Tibial nerve (tissue), 4 donors: ENCODE measurements around the gene DCDC2C. TPM values are rescaled to one million over a fixed set of nuclear protein-coding genes. Genes with fewer than 3 reads are reported as not detected.

Experiments used
- DNase-seq, 2 donors: peaks; one replicate each; pipeline ENCODE4 v3.0.0-alpha.2; 2019; ENCODE audit warnings: low spot score in 2 of 2
- H3K27ac ChIP-seq, 4 donors: fragments of 200-600 bp; sonication (generic) in 3 of 4; one replicate each; pipeline ENCODE4 v1.5.1; 2017 to 2019; ENCODE audit warnings: mild to moderate bottlenecking in 1 of 4
- H3K27me3 ChIP-seq, 2 donors: fragments of 200-600 bp; sonication (generic) in 1 of 2; one replicate each; pipeline versions ENCODE4 v1.5.1 to v1.6.0; 2017 to 2019
- H3K36me3 ChIP-seq, 3 donors: fragments of 200-600 bp; sonication (generic); one replicate each; pipeline ENCODE4 v1.5.1; 2018 to 2019
- H3K4me1 ChIP-seq, 4 donors: fragments of 200-600 bp; sonication (generic) in 3 of 4; one replicate each; pipeline ENCODE4 v1.5.1; 2017 to 2019
- H3K4me3 ChIP-seq, 4 donors: fragments of 200-600 bp; sonication (generic) in 3 of 4; one replicate each; pipeline ENCODE4 v1.5.1; 2017 to 2019; ENCODE audit warnings: mild to moderate bottlenecking in 1 of 4, moderate library complexity in 1 of 4
- H3K9me3 ChIP-seq, 4 donors: fragments of 200-600 bp; sonication (generic) in 3 of 4; one replicate each; pipeline ENCODE4 v1.5.1; 2017 to 2019
- CTCF ChIP-seq, 5 experiments: fragments of 200-600 bp in 3 of 5; fragments of 450-650 bp in 2 of 5; sonication (generic) in 3 of 5; IDR thresholded peaks; one replicate each; pipeline ENCODE4 v1.5.1; 2016 to 2019; ENCODE audit warnings: antibody characterized with exemption in 5 of 5, mild to moderate bottlenecking in 3 of 5, moderate library complexity in 2 of 5
- EP300 ChIP-seq, 2 donors: sonication (generic); formaldehyde crosslinking; IDR thresholded peaks; one replicate each; pipeline ENCODE4 v1.6.1; 2017; ENCODE audit warnings: antibody characterized with exemption in 2 of 2, mild to moderate bottlenecking in 1 of 2
- POLR2A ChIP-seq, 2 donors: fragments of 450-650 bp; IDR thresholded peaks; one replicate each; pipeline ENCODE4 v1.6.1; 2017; ENCODE audit warnings: antibody characterized with exemption in 2 of 2, mild to moderate bottlenecking in 2 of 2, moderate library complexity in 2 of 2
- WGBS, 2 donors: methylation state at CpG; one replicate each; pipeline ENCODE4 v1.1.5; 2018; 5-methylcytosine and 5-hydroxymethylcytosine counted together
- total RNA-seq, 4 donors: library from RNA; depleted of rRNA; stranded (reverse); fragments of >200 nt; gene quantifications; one replicate each; pipeline ENCODE4 v1.1.0, GENCODE V29; 2016

The DCDC2C gene
- total RNA-seq, 4 donors from 2014 or later = 2.9 to 22.3 (median 5.6) TPM

DNA sequence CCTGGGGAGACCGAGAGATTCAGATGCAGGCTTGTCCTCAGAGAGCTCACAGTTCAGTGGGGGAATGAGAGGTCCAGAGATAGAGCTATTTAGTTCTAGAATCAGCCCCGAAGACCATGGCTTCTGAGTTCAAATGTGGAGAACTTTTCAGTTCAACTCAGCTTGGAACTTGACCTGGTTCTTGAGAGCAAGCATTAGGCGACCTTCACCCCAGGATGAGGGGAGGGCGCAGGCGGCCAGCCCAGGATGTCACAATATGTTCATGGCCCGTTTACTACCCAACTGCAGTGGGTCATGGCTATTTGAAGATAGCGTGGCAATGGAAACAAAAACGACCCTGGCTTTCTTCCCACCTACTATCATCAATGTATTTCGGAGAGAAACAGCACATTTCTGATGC is 33.8 kb downstream of the DCDC2C start:
- 78 to 81% methylated on average over 9 of the region's 9 CpGs for WGBS, 2 donors
- TF ChIP-seq EP300 (IDR thresholded peaks at IDR 0.05) (no peak), CTCF (IDR thresholded peaks at IDR 0.05) (no peak), POLR2A (IDR thresholded peaks at IDR 0.05) (no peak)
- Histone ChIP-seq H3K36me3 (no peaks in the 10 kb centered on the region), H3K9me3 (no peaks in the 10 kb centered on the region), H3K27ac (no peak overlapping the region), H3K4me1 (peaks cover 0 to 10% (median 0%) of the 10 kb centered on the region in 4 donors), H3K4me3 (no peak overlapping the region), H3K27me3 (no peaks in the 10 kb centered on the region)
- DNase-seq = no peak

GRCh38 chr2:3738454-3738853 is 35.1 kb downstream of the DCDC2C start:
- Histone ChIP-seq H3K36me3 (no peaks in the 10 kb centered on the region), H3K27ac (no peak overlapping the region), H3K27me3 (no peaks in the 10 kb centered on the region), H3K4me1 (peaks cover 0 to 10% (median 0%) of the 10 kb centered on the region in 4 donors), H3K4me3 (no peak overlapping the region), H3K9me3 (no peaks in the 10 kb centered on the region)
- DNase-seq = no peak
- 41 to 58% methylated on average over 3 of the region's 3 CpGs for WGBS, 2 donors
- no peak for TF ChIP-seq CTCF (IDR thresholded peaks at IDR 0.05)
- no peak for TF ChIP-seq EP300 (IDR thresholded peaks at IDR 0.05)
- TF ChIP-seq POLR2A (IDR thresholded peaks at IDR 0.05) = no peak

DNA sequence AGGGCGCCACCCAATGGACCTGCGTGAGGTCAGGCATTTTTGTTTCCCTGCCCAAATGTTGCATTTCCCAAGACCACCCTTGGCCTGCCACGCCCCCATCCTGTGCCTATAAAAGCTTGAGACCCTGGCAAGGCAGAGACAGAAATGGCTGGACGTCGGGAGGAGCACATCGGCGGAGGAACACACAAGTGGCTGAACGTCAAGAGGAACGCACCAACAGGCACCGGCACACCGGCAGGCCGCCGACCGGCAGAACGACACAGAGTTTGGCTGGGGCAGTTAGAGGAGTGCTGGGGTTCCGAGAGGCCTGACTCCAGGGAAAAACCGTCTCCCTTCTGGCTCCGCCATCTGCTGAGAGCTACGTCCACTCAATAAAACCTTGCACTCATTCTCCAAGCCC is 35.9 kb downstream of the DCDC2C start:
- no peak for DNase-seq
- H3K36me3 ChIP-seq = no peaks in the 10 kb centered on the region
- no peaks in the 10 kb centered on the region for H3K27me3 ChIP-seq
- TF ChIP-seq EP300 (IDR thresholded peaks at IDR 0.05) = no peak
- no peaks in the 10 kb centered on the region for H3K9me3 ChIP-seq
- H3K4me1 ChIP-seq = peaks cover 0 to 10% (median 0%) of the 10 kb centered on the region in 4 donors
- no peak overlapping the region for H3K4me3 ChIP-seq
- no peak overlapping the region for H3K27ac ChIP-seq
- WGBS, 2 donors = 84 to 89% methylated on average over 19 of the region's 19 CpGs

GRCh38 chr2:3741396-3741795 is 38.0 kb downstream of the DCDC2C start:
- Histone ChIP-seq H3K27me3 (no peaks in the 10 kb centered on the region), H3K9me3 (no peaks in the 10 kb centered on the region), H3K36me3 (no peaks in the 10 kb centered on the region), H3K4me3 (no peak overlapping the region), H3K4me1 (peaks cover 0 to 10% (median 0%) of the 10 kb centered on the region in 4 donors), H3K27ac (no peak overlapping the region)
- WGBS, 2 donors = 64 to 74% methylated on average over 8 of the region's 8 CpGs
- DNase-seq = no peak
- TF ChIP-seq EP300 (IDR thresholded peaks at IDR 0.05) (no peak), CTCF (IDR thresholded peaks at IDR 0.05) (no peak), POLR2A (IDR thresholded peaks at IDR 0.05) (no peak)

DNA sequence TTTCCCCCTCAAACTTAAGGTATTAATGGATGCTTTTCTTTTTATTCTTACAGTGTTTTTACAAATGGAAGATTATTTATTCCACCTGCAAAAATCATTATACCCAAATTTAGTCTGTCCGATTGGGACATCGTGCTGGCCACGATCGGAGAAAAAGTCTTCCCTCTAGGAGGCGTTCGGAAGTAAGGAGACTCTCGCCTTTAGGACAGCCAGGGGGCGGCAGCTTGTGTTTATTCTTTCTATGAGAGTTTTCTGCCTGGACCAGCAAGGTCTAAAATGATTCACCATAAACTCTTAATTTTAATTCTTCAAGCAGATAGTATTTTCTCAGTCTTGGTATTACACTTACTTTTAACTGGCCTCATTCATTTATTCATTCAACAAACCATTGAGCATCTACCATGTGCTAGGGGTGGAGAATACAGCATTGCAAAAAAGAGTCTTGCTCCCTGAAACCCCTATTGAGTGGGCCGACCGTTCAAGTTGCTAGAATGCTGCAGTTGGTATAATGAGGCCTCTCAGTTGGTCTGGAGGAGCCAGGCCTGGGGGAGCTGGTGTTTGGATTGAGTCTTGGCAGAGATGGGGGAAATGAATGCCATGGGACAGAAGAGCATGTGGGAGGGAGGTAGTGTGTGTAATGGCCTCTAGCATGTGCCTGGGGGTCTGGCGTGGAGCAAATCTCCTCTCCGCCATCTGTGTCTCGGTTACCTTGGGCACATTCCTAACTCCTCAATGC is 38.7 kb downstream of the DCDC2C start:
- H3K9me3 ChIP-seq = no peaks in the 10 kb centered on the region

More for the DNA sequence above, 38.7 kb downstream of the DCDC2C start:
- 81 to 87% methylated on average over 13 of the region's 13 CpGs for WGBS, 2 donors
- H3K27ac ChIP-seq = no peak overlapping the region
- H3K4me1 ChIP-seq = peaks cover 0 to 10% (median 0%) of the 10 kb centered on the region in 4 donors
- no peaks in the 10 kb centered on the region for H3K27me3 ChIP-seq
- DNase-seq = no peak
- no peaks in the 10 kb centered on the region for H3K36me3 ChIP-seq
- no peak overlapping the region for H3K4me3 ChIP-seq
- TF ChIP-seq EP300 (IDR thresholded peaks at IDR 0.05) = no peak
- TF ChIP-seq POLR2A (IDR thresholded peaks at IDR 0.05) = no peak
- TF ChIP-seq CTCF (IDR thresholded peaks at IDR 0.05) = no peak
